ENCODE measurements around the gene RESF1. TPM values are rescaled to one million over a fixed set of nuclear protein-coding genes. Genes with fewer than 3 reads are reported as not detected.

RESF1 gene
- total and polyA plus RNA-seq, 2 of the 13 experiments (the other 11 are each of a cell fraction or from before 2014, with no cell fraction given), result 7.9 to 16.8 TPM

GRCh38 chr12:31959701-31960391 is 631 bp downstream of the RESF1 start (continued):
- TF ChIP-seq MBD4 (IDR thresholded peaks at IDR 0.05; ENCODE audit: borderline replicate concordance, low read length) (no peak), STAG1 (CRISPR knock-in tag; IDR thresholded peaks at IDR 0.05) (0 out of 2 replicates have a peak, but pooled peaks have one; percentile 13), ZBTB10 (CRISPR knock-in tag; IDR thresholded peaks at IDR 0.05; ENCODE audit: borderline replicate concordance) (no peak), ASH2L (IDR thresholded peaks at IDR 0.05; ENCODE audit: insufficient read length, low read depth, low read length) (peak; percentile 17), RELA (CRISPR knock-in tag; IDR thresholded peaks at IDR 0.05) (no peak), THAP7 (CRISPR knock-in tag; IDR thresholded peaks at IDR 0.05) (no peak), ZNF33A (CRISPR knock-in tag; IDR thresholded peaks at IDR 0.05; ENCODE audit: borderline replicate concordance) (0 out of 2 replicates have a peak, but pooled peaks have one; percentile 8), ZNF501 (CRISPR knock-in tag; IDR thresholded peaks at IDR 0.05) (no peak), NR1H2 (CRISPR knock-in tag; IDR thresholded peaks at IDR 0.05; ENCODE audit: borderline replicate concordance, low read depth) (no peak), TFDP1 (CRISPR knock-in tag; IDR thresholded peaks at IDR 0.05; ENCODE audit: borderline replicate concordance) (peak; percentile 45; the same call in 1 of the 2 replicates), KMT2B (CRISPR knock-in tag; IDR thresholded peaks at IDR 0.05) (no peak), NAIF1 (CRISPR knock-in tag; IDR thresholded peaks at IDR 0.05; ENCODE audit: borderline replicate concordance) (no peak), ZNF619 (CRISPR knock-in tag; IDR thresholded peaks at IDR 0.05) (no peak), ZNF790 (CRISPR knock-in tag; IDR thresholded peaks at IDR 0.05; ENCODE audit: borderline replicate concordance) (no peak), MAFK (conservative IDR thresholded peaks at IDR 0.05 in 1 of 2, IDR thresholded peaks at IDR 0.05 in 1 of 2; ENCODE audit: low read length in 2 of 2) (no peak), ZNF687 (CRISPR knock-in tag; IDR thresholded peaks at IDR 0.05) (peak; percentile 52), UBTF (CRISPR knock-in tag; IDR thresholded peaks at IDR 0.05) (peak; percentile 66)
